ENCODE data around the gene MSANTD2.

Gene MSANTD2

GRCh38 chr11:124769806-124770774, 30.1 kb downstream of the MSANTD2 start:
- DNase-seq = no peak

GRCh38 chr11:124768914-124769313, 31.3 kb downstream of the MSANTD2 start:
- DNase-seq = no peak

- no peak for DNase-seq
Observed at GRCh38 chr11:124766156-124766555, 34.0 kb downstream of the MSANTD2 start.

- DNase-seq = peak; percentile 69
Observed at GRCh38 chr11:124763156-124763947, 36.9 kb downstream of the MSANTD2 start.

GRCh38 chr11:124762624-124763155, 37.5 kb downstream of the MSANTD2 start:
- no peak for DNase-seq

- DNase-seq = no peak
Observed at GRCh38 chr11:124762105-124762623, 38.0 kb downstream of the MSANTD2 start, which contains the start of gene ESAM. ESAM (minus strand) TSS chr11:124762290; CDS start chr11:124762154, 136 bp downstream.

GRCh38 chr11:124761301-124762104, 38.7 kb downstream of the MSANTD2 start:
- DNase-seq = no peak

GRCh38 chr11:124760806-124761205, 39.4 kb downstream of the MSANTD2 start:
- no peak for DNase-seq

- DNase-seq = no peak
Observed at GRCh38 chr11:124760205-124760652, 40.0 kb downstream of the MSANTD2 start.

- DNase-seq = no peak
Observed at GRCh38 chr11:124759266-124760204, 40.7 kb downstream of the MSANTD2 start.

- no peak for DNase-seq
Observed at GRCh38 chr11:124758355-124759265, 41.6 kb downstream of the MSANTD2 start.

- no peak for DNase-seq
Observed at GRCh38 chr11:124757320-124757719, 42.9 kb downstream of the MSANTD2 start.

GRCh38 chr11:124756753-124757227, 43.4 kb downstream of the MSANTD2 start:
- no peak for DNase-seq

GRCh38 chr11:124756033-124756752, 44.0 kb downstream of the MSANTD2 start:
- no peak for DNase-seq

GRCh38 chr11:124754710-124755109, 45.5 kb downstream of the MSANTD2 start:
- no peak for DNase-seq

- no peak for DNase-seq
Observed at GRCh38 chr11:124754309-124754708, 45.9 kb downstream of the MSANTD2 start.

GRCh38 chr11:124753624-124754023, 46.6 kb downstream of the MSANTD2 start:
- DNase-seq = no peak

- DNase-seq = no peak
Observed at GRCh38 chr11:124753205-124753604, 47.0 kb downstream of the MSANTD2 start.

All from NCI-H1048 (cell line).